HS-27A (cell line): ENCODE data around the gene MBD3L2B.

Experiments used
- DNase-seq: peaks from one replicate; pipeline ENCODE4 v3.0.0-alpha.2; 2012; ENCODE audit warnings: low read depth, missing footprints

MBD3L2B gene

GRCh38 chr19:7010722-7011593, 10.3 kb downstream of the MBD3L2B start:
- no peak for DNase-seq

- DNase-seq = no peak
Measured at GRCh38 chr19:7007859-7008258, 13.4 kb downstream of the MBD3L2B start.

GRCh38 chr19:7006135-7006704, 15.0 kb downstream of the MBD3L2B start:
- no peak for DNase-seq

- DNase-seq = no peak
Measured at GRCh38 chr19:7004313-7004931, 16.8 kb downstream of the MBD3L2B start.

- no peak for DNase-seq
Measured at GRCh38 chr19:7000816-7001215, 20.4 kb downstream of the MBD3L2B start.

- no peak for DNase-seq
Measured at GRCh38 chr19:7000333-7000732, 20.9 kb downstream of the MBD3L2B start.

GRCh38 chr19:6999933-7000332, 21.3 kb downstream of the MBD3L2B start:
- no peak for DNase-seq

GRCh38 chr19:6997679-6998445, 23.4 kb downstream of the MBD3L2B start:
- DNase-seq = no peak

GRCh38 chr19:6996810-6997209, 24.4 kb downstream of the MBD3L2B start:
- DNase-seq = no peak

GRCh38 chr19:6995054-6995453, 26.2 kb downstream of the MBD3L2B start:
- DNase-seq = no peak

GRCh38 chr19:6988257-6988656, 33.0 kb downstream of the MBD3L2B start:
- no peak for DNase-seq

GRCh38 chr19:6987850-6988249, 33.4 kb downstream of the MBD3L2B start:
- DNase-seq = no peak

- DNase-seq = no peak
Measured at GRCh38 chr19:6983448-6983847, 37.8 kb downstream of the MBD3L2B start.

GRCh38 chr19:6979399-6979798, 41.8 kb downstream of the MBD3L2B start:
- DNase-seq = no peak

- DNase-seq = no peak
Measured at GRCh38 chr19:6976197-6976596, 45.0 kb downstream of the MBD3L2B start.

GRCh38 chr19:6971366-6971765, 49.9 kb downstream of the MBD3L2B start:
- no peak for DNase-seq

GRCh38 chr19:6970443-6970842, 50.8 kb downstream of the MBD3L2B start:
- DNase-seq = no peak

- DNase-seq = no peak
Measured at GRCh38 chr19:6970021-6970420, 51.2 kb downstream of the MBD3L2B start.

GRCh38 chr19:6969490-6969889, 51.7 kb downstream of the MBD3L2B start:
- DNase-seq = no peak
